Skin of body (tissue), 2 donors: Measurements from ENCODE around the gene ADORA1. TPM values are rescaled to one million over a fixed set of nuclear protein-coding genes. Genes with fewer than 3 reads are reported as not detected.
A peak's percentile ranks its signal among the peaks of the same experiment; 100 is the strongest.

ENCODE experiments used
- DNase-seq: peaks from one replicate; lab custom pipeline; 2025; lab: John Stamatoyannopoulos, UW
- total RNA-seq: library from RNA; depleted of rRNA; stranded (reverse); fragments of >200 nt; gene quantifications from one replicate; pipeline ENCODE4 v1.2.3, GENCODE V29; 2014

ADORA1 gene
- total RNA-seq, 1 donor from 2014 or later = 1.1 TPM

GRCh38 chr1:203093754-203094410 lies 33.6 kb upstream of the ADORA1 start:
- no peak for DNase-seq

DNA sequence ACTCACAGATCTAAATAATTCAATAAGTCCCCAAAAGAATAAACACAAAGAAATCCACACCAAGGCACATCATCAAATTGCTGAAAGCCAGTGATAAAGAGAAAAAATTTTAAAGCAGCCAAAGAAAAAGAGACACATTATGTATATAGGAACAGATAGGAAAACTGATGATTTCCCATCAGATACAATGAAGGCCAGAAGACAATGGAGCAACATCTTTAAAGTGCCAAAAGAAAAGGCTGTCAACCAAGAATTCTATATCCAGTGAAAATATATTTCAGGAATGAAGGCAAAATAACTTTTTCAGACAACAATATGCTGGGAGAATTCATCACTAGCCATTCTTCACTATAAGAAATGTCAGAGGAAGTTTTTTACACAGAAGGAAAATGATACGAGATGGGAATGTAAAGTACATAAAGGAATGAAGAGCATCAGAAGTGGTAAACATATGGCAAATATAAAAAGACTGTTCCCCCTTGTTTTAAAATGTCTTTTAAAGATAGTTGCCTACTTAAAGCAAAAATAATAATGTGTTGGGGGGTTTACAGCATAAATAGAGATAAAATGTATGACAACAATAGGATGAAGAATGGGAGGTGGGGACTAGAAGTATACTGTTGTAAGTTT lies 32.4 kb upstream of the ADORA1 start:
- no peak for DNase-seq

- DNase-seq = no peak
These were observed 31.0 kb upstream of the ADORA1 start for GRCh38 chr1:203096566-203096965.

- no peak for DNase-seq
These were observed 30.5 kb upstream of the ADORA1 start for GRCh38 chr1:203097001-203097400.

- DNase-seq = no peak
These were observed 29.1 kb upstream of the ADORA1 start for GRCh38 chr1:203098445-203098844.

DNA sequence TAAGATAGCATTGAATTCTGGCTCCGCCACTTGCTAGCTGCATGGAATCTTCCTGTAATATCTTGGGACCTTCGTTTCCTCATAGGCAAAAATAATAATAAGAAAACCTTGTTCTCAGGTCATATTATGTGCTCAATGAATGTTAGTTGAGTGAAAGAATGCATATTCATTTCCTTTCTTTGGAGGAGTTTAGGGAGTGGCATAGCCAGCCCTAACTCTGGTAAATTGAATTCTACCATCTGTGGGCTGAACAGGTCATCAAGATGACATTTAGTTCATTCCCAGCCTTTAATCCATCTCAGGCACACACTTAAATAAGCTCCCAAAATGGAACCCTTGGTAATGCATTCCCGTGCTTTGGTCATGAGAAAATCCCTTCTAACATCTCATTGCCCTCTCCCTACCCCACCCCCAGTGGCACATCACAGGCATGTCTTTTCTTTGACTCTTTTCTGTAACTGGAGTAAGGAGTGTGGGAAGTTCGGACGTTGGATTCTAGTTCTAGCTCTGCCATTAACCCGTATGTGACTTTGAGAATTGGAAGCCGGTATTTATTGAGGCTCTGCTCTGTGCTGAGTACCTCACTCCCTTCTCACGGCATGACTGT lies 28.5 kb upstream of the ADORA1 start:
- no peak for DNase-seq

GRCh38 chr1:203099805-203100515 lies 27.6 kb upstream of the ADORA1 start:
- no peak for DNase-seq

DNA sequence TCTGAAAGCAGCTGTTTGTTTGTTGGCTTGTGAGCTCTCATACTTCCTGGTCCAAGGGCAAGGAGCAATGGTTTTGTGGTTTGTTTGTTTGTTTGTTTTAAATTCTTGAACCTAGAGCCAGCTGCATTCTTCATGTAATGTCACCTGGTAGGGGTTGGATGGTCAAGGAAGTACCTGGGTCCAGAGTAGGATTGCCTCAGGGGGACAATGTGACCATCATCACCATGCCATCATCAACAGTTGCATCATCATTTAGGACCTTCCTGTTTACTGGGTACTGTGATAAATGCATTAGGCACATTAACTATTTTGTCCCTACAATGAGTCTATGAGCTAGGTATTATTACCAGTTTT lies 27.0 kb upstream of the ADORA1 start:
- no peak for DNase-seq

DNA sequence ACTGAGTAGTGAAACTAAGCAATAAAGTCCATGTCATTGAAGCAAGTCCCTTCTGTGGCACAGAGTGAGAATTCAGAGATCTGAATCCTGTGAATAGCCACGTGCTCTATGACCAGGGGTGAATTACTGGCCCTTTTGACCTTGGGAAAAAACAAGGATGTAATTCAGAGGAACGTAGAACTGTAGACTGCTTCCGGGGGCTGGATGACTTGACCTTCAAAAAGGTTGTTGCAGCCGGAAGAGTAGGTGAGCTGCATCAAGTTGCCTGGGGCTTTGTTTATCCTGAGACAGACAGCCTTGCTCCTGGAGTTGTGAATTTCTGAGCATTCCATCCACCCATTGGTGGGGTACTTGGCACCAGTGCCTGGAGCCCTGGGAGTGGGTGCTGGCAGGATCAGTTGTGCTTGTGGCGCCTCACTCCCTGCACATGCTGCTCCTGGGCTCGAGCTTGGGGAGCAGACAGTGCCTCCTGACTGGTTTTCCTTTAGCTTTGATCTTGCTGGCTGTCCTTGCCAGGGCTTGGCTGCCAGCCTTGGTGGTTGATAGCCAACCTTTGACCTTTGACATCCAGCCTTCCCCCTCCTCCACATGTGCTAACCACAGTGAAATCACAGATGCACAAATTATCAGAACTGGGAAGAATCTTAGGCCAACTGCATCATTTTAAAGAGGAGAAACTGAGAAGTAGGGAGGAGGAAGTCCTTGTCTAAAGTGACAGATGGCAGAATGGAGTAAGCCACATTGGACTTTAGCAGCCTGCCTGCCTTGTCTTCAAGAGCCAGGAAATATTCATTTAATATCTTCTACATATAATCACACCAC lies 25.5 kb upstream of the ADORA1 start:
- no peak for DNase-seq

- no peak for DNase-seq
These were observed 24.3 kb upstream of the ADORA1 start for GRCh38 chr1:203103216-203103615.

DNA sequence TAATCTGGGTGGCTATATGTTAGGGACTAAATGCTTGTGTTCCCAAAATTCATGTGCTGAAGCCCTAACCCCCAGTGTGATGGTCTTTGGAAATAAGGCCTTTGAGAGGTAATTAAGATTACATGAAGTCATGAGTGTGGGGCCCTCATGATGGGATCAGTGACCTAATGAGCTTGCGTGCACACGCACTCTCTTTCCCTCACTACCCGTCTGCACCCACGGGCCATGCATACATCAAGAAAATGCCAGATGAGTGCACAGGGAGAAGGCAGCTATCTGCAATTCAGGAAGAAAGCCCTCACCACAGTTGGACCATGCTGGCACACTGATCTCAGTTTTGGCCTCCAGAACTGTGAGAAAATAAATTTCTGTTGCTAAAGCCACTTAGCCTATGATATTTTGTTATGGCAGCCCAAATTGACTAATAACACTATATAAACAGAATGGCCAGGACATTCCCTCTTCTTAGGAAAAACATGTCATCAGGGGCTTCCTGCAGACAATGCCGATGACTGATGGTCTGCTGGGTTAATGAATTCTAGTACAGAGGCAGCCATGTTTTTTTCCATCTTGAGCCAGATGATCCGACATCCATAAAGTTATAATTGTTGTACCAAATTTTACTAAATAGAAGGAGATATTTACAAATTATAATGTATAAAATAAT lies 23.6 kb upstream of the ADORA1 start:
- DNase-seq = no peak

DNA sequence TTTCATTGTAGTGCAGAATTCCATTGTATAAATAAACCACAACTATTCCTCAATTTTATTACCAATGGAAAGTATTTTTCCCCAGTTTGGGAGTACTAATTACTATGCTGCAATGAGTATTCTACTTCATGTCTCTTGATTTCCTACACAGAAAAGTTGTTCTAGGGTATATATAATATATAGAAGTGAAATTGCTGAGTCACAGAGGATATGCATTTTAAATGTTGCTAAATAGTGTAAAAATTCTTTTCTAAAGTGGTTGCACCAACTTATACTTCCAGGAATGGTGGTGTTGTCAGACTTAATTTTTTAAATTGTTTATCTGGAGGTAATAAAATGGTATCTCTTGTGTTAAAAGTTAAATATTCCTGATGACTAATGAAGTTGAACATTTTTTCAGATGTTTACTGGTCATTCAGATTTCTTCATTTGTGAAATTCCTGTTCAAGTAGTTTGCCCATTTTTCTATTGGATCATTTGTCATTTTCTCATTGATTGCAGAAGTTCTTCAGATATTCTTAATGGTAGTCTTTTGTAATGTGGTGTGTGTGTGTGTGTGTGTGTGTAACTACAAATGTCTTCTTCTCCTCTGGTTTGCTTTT lies 22.6 kb upstream of the ADORA1 start:
- no peak for DNase-seq

DNA sequence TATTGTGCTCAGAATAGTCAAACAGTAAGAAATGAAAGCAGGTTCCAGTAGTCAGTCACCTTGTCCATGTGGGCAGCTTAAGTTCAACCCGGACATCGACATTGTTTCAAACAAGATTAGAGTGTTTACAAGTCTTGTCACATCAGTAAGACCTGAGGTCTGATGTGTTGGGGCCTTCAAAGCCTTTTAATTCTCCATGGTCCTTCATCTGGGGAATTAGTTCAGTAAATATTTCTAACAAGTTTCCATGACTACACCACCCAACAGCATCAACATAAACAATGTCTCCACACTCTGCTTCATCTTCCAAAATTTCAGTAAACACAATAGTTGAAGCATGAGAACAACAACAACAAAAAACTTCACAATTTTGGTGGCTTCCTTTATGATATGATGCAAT lies 15.1 kb upstream of the ADORA1 start:
- DNase-seq = peak; percentile 13

GRCh38 chr1:203113308-203113707 lies 14.2 kb upstream of the ADORA1 start:
- DNase-seq = no peak

- DNase-seq = no peak
These were observed 13.3 kb upstream of the ADORA1 start for GRCh38 chr1:203114202-203114601.

DNA sequence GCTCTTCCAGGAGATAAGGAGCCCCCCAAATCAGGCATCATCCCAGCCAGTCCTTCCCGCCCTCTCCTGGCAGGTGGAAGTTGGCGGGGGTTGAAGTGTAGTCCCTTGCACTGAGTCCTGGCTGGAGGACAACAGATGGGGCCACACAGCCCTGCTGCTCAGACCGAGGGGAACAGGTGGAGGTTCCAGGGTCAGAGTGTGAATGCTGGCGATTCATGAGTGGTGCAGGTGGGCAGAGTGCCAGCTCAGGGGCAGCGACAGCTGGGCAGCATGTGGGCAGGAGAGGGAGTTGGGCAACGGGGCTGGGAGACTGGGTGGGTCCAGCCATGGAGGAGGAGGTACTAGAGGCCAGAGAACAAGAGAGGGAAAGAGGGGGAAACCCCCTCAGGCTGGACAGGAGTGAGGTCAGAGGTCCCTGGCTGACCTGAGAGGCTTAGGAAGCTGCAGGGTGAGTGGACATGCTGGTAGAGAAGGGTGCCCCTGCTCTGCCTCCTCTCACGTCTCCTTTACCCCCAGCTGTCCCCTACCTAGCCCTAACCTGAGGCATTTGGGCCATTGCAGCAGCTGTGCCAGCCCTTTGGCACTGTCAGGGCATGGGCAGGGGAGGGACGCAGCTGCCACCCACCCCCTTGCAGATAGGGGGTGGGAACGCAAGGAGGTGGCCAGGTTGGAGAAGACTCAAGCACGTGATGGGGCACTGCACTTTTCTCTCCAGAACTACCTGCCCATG lies 11.3 kb upstream of the ADORA1 start:
- DNase-seq = no peak

GRCh38 chr1:203117611-203118575 lies 9.6 kb upstream of the ADORA1 start:
- peak; percentile 43 for DNase-seq

DNA sequence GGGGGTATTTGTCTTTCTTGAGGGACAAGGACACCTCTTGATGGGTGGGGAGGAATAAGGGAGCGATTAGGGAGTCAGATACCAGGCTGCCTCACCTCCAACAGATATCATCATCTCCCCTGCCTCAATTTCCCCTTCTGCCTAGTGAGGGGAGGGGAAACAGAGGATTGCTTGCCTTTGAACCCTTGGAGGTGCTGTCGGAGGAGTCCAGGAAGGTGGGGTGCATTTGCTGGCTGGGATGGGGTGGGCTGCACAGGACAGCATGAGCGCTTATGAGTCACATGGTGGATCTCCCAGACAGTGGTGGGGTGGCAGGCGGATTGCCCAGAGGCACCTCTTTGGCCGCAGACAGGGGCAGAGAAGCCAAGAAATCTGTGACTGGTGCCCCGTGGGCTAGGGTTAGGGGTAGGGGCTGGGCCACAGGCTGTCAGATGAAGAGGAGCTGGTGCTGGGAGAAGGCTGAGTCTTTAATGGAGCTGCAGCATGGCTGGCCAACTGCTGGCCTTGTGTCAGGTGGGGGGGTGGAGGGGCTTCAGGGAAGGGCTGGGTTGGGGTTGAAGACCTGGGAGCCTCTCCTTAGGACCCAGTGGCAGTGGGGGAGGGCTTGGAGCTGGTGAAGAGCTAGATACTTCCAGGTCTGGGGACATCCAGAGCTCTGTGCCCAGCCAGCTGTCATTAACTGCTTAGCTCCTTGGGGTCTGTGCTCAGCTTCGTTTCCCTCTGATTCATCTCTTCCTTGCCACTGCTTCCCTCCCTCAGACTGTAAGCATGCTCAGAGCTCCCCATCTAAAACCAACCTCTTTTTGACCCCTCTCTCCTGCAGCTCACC lies 7.0 kb upstream of the ADORA1 start:
- DNase-seq = no peak
